H1 (cell line): ENCODE data around the gene MGLL. TPM values are rescaled to one million over a fixed set of nuclear protein-coding genes. Genes with fewer than 3 reads are reported as not detected.

Experiments
- CTCF ChIA-PET: fragments of 300-600 bp; sonication (Branson Sonifier 250); formaldehyde crosslinking; loops from one replicate; lab custom pipeline; 2021; ENCODE audit not compliant: partially characterized antibody; lab: Charles Lee
- POLR2A ChIA-PET: fragments of 300-600 bp; sonication (Branson Sonifier 250); formaldehyde crosslinking; loops from one replicate; lab custom pipeline; 2021; ENCODE audit warnings: inconsistent platforms; ENCODE audit not compliant: partially characterized antibody; lab: Charles Lee
- DNase-seq, 2 experiments: peaks; one replicate each; pipeline versions ENCODE4 v3.0.0 to v3.0.0-alpha.2; 2010 to 2022; ENCODE audit warnings: low spot score in 2 of 2, low read depth in 1 of 2, mixed read lengths in 1 of 2
- FAIRE-seq: peaks from 2 replicates; lab custom pipeline; 2011; peaks lifted over from hg19 to GRCh38; lab: Jason Lieb, UNC
- H2AFZ ChIP-seq: 2 replicates; pipeline ENCODE4 v1.8.1; 2012; ENCODE audit warnings: low read length, inconsistent platforms
- H2AK5ac ChIP-seq: 2 replicates; pipeline ENCODE4 v1.6.1; 2013; ENCODE audit warnings: low read depth, low read length
- H2BK120ac ChIP-seq: replicated peaks from 2 replicates; pipeline ENCODE3; 2013; ENCODE audit warnings: low read depth, low read length, inconsistent platforms
- H2BK12ac ChIP-seq: 2 replicates; pipeline ENCODE4 v1.6.1; 2013; ENCODE audit warnings: low read depth, low read length
- H2BK15ac ChIP-seq: 2 replicates; pipeline ENCODE4 v1.6.1; 2013; ENCODE audit warnings: low read length
- H2BK20ac ChIP-seq: 2 replicates; pipeline ENCODE4 v1.6.1; 2013; ENCODE audit warnings: low read length
- H2BK5ac ChIP-seq: 2 replicates; pipeline ENCODE4 v1.6.1; 2013; ENCODE audit warnings: low read depth, low read length
- H3K14ac ChIP-seq: 2 replicates; pipeline ENCODE4 v1.6.1; 2013; ENCODE audit warnings: inconsistent platforms; ENCODE audit not compliant: insufficient read length
- H3K18ac ChIP-seq: 2 replicates; pipeline ENCODE4 v1.6.1; 2013; ENCODE audit warnings: low read length; ENCODE audit errors: extremely low read depth
- H3K23ac ChIP-seq: 2 replicates; pipeline ENCODE4 v1.6.1; 2013; ENCODE audit warnings: inconsistent platforms; ENCODE audit not compliant: insufficient read length
- H3K23me2 ChIP-seq: 2 replicates; pipeline ENCODE4 v1.6.1; 2013; ENCODE audit warnings: low read depth, low read length
- H3K27ac ChIP-seq: 2 replicates; pipeline ENCODE4 v1.6.1; 2011; ENCODE audit warnings: low read depth, low read length, inconsistent platforms
- H3K27me3 ChIP-seq, 4 experiments: replicated peaks in 1 of 4; 1 replicate in 1 of 4; 2 replicates in 3 of 4; pipeline versions ENCODE4 v1.6.1 to v1.8.1; 2011 to 2013; ENCODE audit warnings: low read length in 3 of 4, mild to moderate bottlenecking in 3 of 4, inconsistent platforms in 2 of 4, mixed read lengths in 2 of 4, moderate library complexity in 1 of 4; ENCODE audit not compliant: control insufficient read depth in 3 of 4, insufficient read depth in 3 of 4; ENCODE audit errors: extremely low read depth in 1 of 4
- H3K36me3 ChIP-seq, 4 experiments: 2 replicates each; pipeline versions ENCODE4 v1.6.1 to v1.8.1; 2011 to 2013; ENCODE audit warnings: mild to moderate bottlenecking in 4 of 4, low read length in 3 of 4, moderate library complexity in 2 of 4, control low read depth in 1 of 4, inconsistent platforms in 1 of 4; ENCODE audit not compliant: insufficient read depth in 4 of 4, control insufficient read depth in 2 of 4
- H3K4ac ChIP-seq: replicated peaks from 2 replicates; pipeline ENCODE3; 2013; ENCODE audit warnings: low read length, low read depth, mixed read lengths, inconsistent platforms; ENCODE audit not compliant: insufficient read length
- H3K4me1 ChIP-seq, 4 experiments: replicated peaks in 1 of 4; 1 replicate in 1 of 4; 2 replicates in 3 of 4; pipeline versions ENCODE4 v1.6.1 to v1.8.1; 2011 to 2013; ENCODE audit warnings: low read length in 3 of 4, inconsistent platforms in 2 of 4, mixed read lengths in 1 of 4; ENCODE audit not compliant: insufficient read depth in 4 of 4, control insufficient read depth in 3 of 4
- H3K4me2 ChIP-seq, 2 experiments: 2 replicates each; pipeline versions ENCODE4 v1.6.1 to v1.8.1; 2011 to 2013; ENCODE audit warnings: low read depth in 2 of 2, low read length in 2 of 2, control low read depth in 1 of 2, inconsistent platforms in 1 of 2, mild to moderate bottlenecking in 1 of 2; ENCODE audit not compliant: insufficient read depth in 1 of 2
- H3K4me3 ChIP-seq, 4 experiments: fragments of 200-600, 300-600 bp in 1 of 4; sonication (generic), shearing (Covaris generic), sonication (Bioruptor Twin) in 1 of 4; 2 replicates each; pipeline versions ENCODE4 v1.5.1 to v1.8.1; 2011 to 2016; ENCODE audit warnings: low read length in 4 of 4, low read depth in 3 of 4, control low read depth in 2 of 4, inconsistent platforms in 2 of 4, mild to moderate bottlenecking in 2 of 4, mixed read lengths in 1 of 4, moderate library complexity in 1 of 4; ENCODE audit not compliant: insufficient read depth in 2 of 4; ENCODE audit errors: extremely low read depth in 1 of 4
- H3K56ac ChIP-seq: replicated peaks from 2 replicates; pipeline ENCODE3; 2013; ENCODE audit warnings: low read depth, mild to moderate bottlenecking, mixed read lengths, low read length, inconsistent platforms; ENCODE audit not compliant: insufficient read length
- H3K79me1 ChIP-seq: 2 replicates; pipeline ENCODE4 v1.6.1; 2013; ENCODE audit warnings: low read depth, low read length, control low read depth
- H3K79me2 ChIP-seq, 2 experiments: 2 replicates each; pipeline versions ENCODE4 v1.6.1 to v1.8.1; 2012 to 2013; ENCODE audit warnings: low read length in 2 of 2, mild to moderate bottlenecking in 2 of 2, inconsistent platforms in 1 of 2; ENCODE audit not compliant: insufficient read depth in 2 of 2, control insufficient read depth in 1 of 2
- H3K9ac ChIP-seq, 4 experiments: replicated peaks in 1 of 4; 1 replicate in 1 of 4; 2 replicates in 3 of 4; pipeline versions ENCODE4 v1.6.1 to v1.8.1; 2011 to 2013; ENCODE audit warnings: low read depth in 3 of 4, low read length in 3 of 4, control low read depth in 2 of 4, mild to moderate bottlenecking in 2 of 4, moderate library complexity in 2 of 4, inconsistent platforms in 1 of 4; ENCODE audit errors: extremely low read depth in 1 of 4
- H3K9me3 ChIP-seq, 2 experiments: 2 replicates each; pipeline versions ENCODE4 v1.6.1 to v1.8.1; 2012 to 2013; ENCODE audit warnings: mild to moderate bottlenecking in 2 of 2, moderate library complexity in 2 of 2, control low read depth in 1 of 2, inconsistent platforms in 1 of 2, low read depth in 1 of 2, low read length in 1 of 2, mixed read lengths in 1 of 2; ENCODE audit not compliant: insufficient read depth in 2 of 2
- H4K20me1 ChIP-seq, 2 experiments: replicated peaks in 1 of 2; 2 replicates each; pipeline versions ENCODE3 to v1.8.1; 2011 to 2013; ENCODE audit warnings: inconsistent platforms in 2 of 2, low read length in 2 of 2, mild to moderate bottlenecking in 1 of 2; ENCODE audit not compliant: insufficient read depth in 2 of 2, control insufficient read depth in 1 of 2
- H4K5ac ChIP-seq: 2 replicates; pipeline ENCODE4 v1.6.1; 2013; ENCODE audit warnings: low read length, low read depth, mixed read lengths, inconsistent platforms; ENCODE audit not compliant: insufficient read length
- H4K8ac ChIP-seq: 2 replicates; pipeline ENCODE4 v1.8.0; 2013; ENCODE audit warnings: mild to moderate bottlenecking, moderate library complexity, low read length, inconsistent platforms; ENCODE audit not compliant: insufficient read depth; ENCODE audit errors: extremely low read depth
- H4K91ac ChIP-seq: replicated peaks from 2 replicates; pipeline ENCODE3; 2013; ENCODE audit warnings: low read length, mixed read lengths, inconsistent platforms; ENCODE audit not compliant: insufficient read length
- BACH1 ChIP-seq: IDR thresholded peaks from 2 replicates; pipeline ENCODE4 v1.6.1; 2012; ENCODE audit warnings: low read length, improper control_type of control experiment
- CEBPB ChIP-seq: IDR thresholded peaks from 2 replicates; pipeline ENCODE4 v1.6.1; 2012; ENCODE audit warnings: low read depth, low read length
- EP300 ChIP-seq, 2 experiments: IDR thresholded peaks; 1 replicate in 1 of 2; 2 replicates in 1 of 2; pipeline ENCODE4 v1.6.1; 2011 to 2012; ENCODE audit warnings: low read depth in 2 of 2, low read length in 2 of 2, mild to moderate bottlenecking in 2 of 2, borderline replicate concordance in 1 of 2, inconsistent platforms in 1 of 2, moderate library complexity in 1 of 2
- JUND ChIP-seq: IDR thresholded peaks from 2 replicates; pipeline ENCODE4 v1.6.1; 2011; ENCODE audit warnings: mild to moderate bottlenecking, improper control_type of control experiment, low read length
- KDM1A ChIP-seq: fragments of 200-600, 300-600 bp; sonication (generic); IDR thresholded peaks from 2 replicates; pipeline ENCODE4 v1.7.1; 2016; ENCODE audit warnings: mild to moderate bottlenecking, low read length, borderline replicate concordance
- NANOG ChIP-seq: IDR thresholded peaks from 2 replicates; pipeline ENCODE4 v1.6.1; 2011; ENCODE audit warnings: low read length, low read depth, mild to moderate bottlenecking, inconsistent platforms; ENCODE audit not compliant: insufficient read depth, poor library complexity, severe bottlenecking
- NRF1 ChIP-seq: IDR thresholded peaks from 2 replicates; pipeline ENCODE4 v1.6.1; 2011; ENCODE audit warnings: mild to moderate bottlenecking, low read depth, low read length, improper control_type of control experiment
- WGBS, 2 experiments: shearing (Covaris generic) in 1 of 2; methylation state at CpG; one replicate each; pipeline versions ENCODE4 v1.1.6 to v1.1.7; 2013 to 2015; ENCODE audit warnings: low lambda C conversion rate in 2 of 2, mixed read lengths in 2 of 2, inconsistent platforms in 1 of 2, low coverage in 1 of 2, missing lambda C conversion rate in 1 of 2; ENCODE audit not compliant: insufficient replicate concordance in 2 of 2, insufficient coverage in 1 of 2, insufficient read length in 1 of 2; ENCODE audit errors: extremely low coverage in 1 of 2, missing lambda C conversion rate in 1 of 2; 5-methylcytosine and 5-hydroxymethylcytosine counted together
- polyA plus RNA-seq, 7 experiments: library from polyadenylated mRNA; depleted of rRNA in 3 of 7; stranded (reverse) in 5 of 7; unstranded in 2 of 7; fragments of >200 nt in 5 of 7; fragments of 200-250 nt in 2 of 7; gene quantifications; 1 replicate in 5 of 7; 2 replicates in 1 of 7; 4 replicates in 1 of 7; pipeline versions ENCODE4 v1.2.1 to v1.2.3, GENCODE V29; 2011 to 2013; ENCODE audit warnings: missing spikeins in 2 of 7, mixed read lengths in 2 of 7
- total RNA-seq: library from RNA; stranded (reverse); fragmentation: NEBNext Ultra II Directional; extraction: Animal tissue kit (Norgen Biotek cat#: 25700); gene quantifications from 2 replicates; pipeline ENCODE4 v1.2.1, GENCODE V29; 2021

Gene MGLL
- total and polyA plus RNA-seq, 2 of the 8 experiments (the other 6 are each of a cell fraction or from before 2014, with no cell fraction given): 0.05 to 0.34 TPM

GRCh38 chr3:127720161-127720823 is 102.0 kb downstream of the MGLL start:
- H3K4me1 ChIP-seq: peaks cover 0 to 14% (median 6%) of the 10 kb centered on the region in 4 experiments; a peak in 5 of 7 replicates
- H3K14ac ChIP-seq: no peak overlapping the region
- no peak overlapping the region for H2BK20ac ChIP-seq
- no peak overlapping the region for H3K9ac ChIP-seq
- no peak overlapping the region for H4K91ac ChIP-seq
- no peak for FAIRE-seq
- WGBS, 2 experiments: 95% methylated on average over 15 of the region's 15 CpGs; no CpG with 5 or more reads in 1 of the 2 experiments
- no peaks in the 10 kb centered on the region for H3K27me3 ChIP-seq
- H3K23ac ChIP-seq: no peak overlapping the region
- H3K27ac ChIP-seq: no peak overlapping the region
- H3K4ac ChIP-seq: no peak overlapping the region
- no peaks in the 10 kb centered on the region for H3K79me2 ChIP-seq
- no peaks in the 10 kb centered on the region; the same call in 1 of the 2 replicates for H3K23me2 ChIP-seq
- H3K79me1 ChIP-seq: no peaks in the 10 kb centered on the region
- no peak overlapping the region for H2BK12ac ChIP-seq
- no peak overlapping the region for H2AFZ ChIP-seq
- no peak overlapping the region for H4K8ac ChIP-seq
- no peak overlapping the region for H2BK120ac ChIP-seq
- H2BK5ac ChIP-seq: no peak overlapping the region
- H3K4me2 ChIP-seq: no peak overlapping the region
- no peak overlapping the region for H2BK15ac ChIP-seq
- no peak overlapping the region for H3K18ac ChIP-seq
- H4K20me1 ChIP-seq: no peaks in the 10 kb centered on the region
- H3K56ac ChIP-seq: no peak overlapping the region
- no peaks in the 10 kb centered on the region for H3K36me3 ChIP-seq
- no peak for DNase-seq
- TF ChIP-seq JUND: no peak
- TF ChIP-seq KDM1A: no peak
- TF ChIP-seq EP300 (IDR thresholded peaks at IDR 0.05; ENCODE audit: borderline replicate concordance in 1 of 2, low read depth in 2 of 2, low read length in 2 of 2): no peak
- no peak for TF ChIP-seq NANOG
- no peak for TF ChIP-seq CEBPB
- no peak for TF ChIP-seq NRF1
- no peak for TF ChIP-seq BACH1
- no peak overlapping the region for H3K4me3 ChIP-seq
- CTCF ChIA-PET: interaction anchor here (0.6 kb wide), 1 partner anchor 1332 kb away, joined by 3 read pairs; no protein-coding TSS in a partner anchor
- no peaks in the 10 kb centered on the region for H3K9me3 ChIP-seq
- POLR2A ChIA-PET: no interaction called here
- no peak overlapping the region for H2AK5ac ChIP-seq
- H4K5ac ChIP-seq: no peak overlapping the region
